ENCODE measurements around the gene GTPBP4.

- no peak for TF ChIP-seq MYC (IDR thresholded peaks at IDR 0.05; ENCODE audit: low read depth, low read length)
- TF ChIP-seq, protein P1, sequence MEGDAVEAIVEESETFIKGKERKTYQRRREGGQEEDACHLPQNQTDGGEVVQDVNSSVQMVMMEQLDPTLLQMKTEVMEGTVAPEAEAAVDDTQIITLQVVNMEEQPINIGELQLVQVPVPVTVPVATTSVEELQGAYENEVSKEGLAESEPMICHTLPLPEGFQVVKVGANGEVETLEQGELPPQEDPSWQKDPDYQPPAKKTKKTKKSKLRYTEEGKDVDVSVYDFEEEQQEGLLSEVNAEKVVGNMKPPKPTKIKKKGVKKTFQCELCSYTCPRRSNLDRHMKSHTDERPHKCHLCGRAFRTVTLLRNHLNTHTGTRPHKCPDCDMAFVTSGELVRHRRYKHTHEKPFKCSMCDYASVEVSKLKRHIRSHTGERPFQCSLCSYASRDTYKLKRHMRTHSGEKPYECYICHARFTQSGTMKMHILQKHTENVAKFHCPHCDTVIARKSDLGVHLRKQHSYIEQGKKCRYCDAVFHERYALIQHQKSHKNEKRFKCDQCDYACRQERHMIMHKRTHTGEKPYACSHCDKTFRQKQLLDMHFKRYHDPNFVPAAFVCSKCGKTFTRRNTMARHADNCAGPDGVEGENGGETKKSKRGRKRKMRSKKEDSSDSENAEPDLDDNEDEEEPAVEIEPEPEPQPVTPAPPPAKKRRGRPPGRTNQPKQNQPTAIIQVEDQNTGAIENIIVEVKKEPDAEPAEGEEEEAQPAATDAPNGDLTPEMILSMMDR (IDR thresholded peaks at IDR 0.05; ENCODE audit: low read depth, low read length), result no peak
- TF ChIP-seq MAX (IDR thresholded peaks at IDR 0.05; ENCODE audit: low read depth, low read length), result no peak
- TF ChIP-seq POLR2A (IDR thresholded peaks at IDR 0.05; ENCODE audit: extremely low read depth, insufficient read length), result no peak
Measured at GRCh38 chr10:1037098-1037497, 48.9 kb downstream of the GTPBP4 start.
